ENCODE measurements around the gene EPS8L3.

The EPS8L3 gene

GRCh38 chr1:109793089-109793485, 29.4 kb upstream of the EPS8L3 start:
- no peak for DNase-seq

DNA sequence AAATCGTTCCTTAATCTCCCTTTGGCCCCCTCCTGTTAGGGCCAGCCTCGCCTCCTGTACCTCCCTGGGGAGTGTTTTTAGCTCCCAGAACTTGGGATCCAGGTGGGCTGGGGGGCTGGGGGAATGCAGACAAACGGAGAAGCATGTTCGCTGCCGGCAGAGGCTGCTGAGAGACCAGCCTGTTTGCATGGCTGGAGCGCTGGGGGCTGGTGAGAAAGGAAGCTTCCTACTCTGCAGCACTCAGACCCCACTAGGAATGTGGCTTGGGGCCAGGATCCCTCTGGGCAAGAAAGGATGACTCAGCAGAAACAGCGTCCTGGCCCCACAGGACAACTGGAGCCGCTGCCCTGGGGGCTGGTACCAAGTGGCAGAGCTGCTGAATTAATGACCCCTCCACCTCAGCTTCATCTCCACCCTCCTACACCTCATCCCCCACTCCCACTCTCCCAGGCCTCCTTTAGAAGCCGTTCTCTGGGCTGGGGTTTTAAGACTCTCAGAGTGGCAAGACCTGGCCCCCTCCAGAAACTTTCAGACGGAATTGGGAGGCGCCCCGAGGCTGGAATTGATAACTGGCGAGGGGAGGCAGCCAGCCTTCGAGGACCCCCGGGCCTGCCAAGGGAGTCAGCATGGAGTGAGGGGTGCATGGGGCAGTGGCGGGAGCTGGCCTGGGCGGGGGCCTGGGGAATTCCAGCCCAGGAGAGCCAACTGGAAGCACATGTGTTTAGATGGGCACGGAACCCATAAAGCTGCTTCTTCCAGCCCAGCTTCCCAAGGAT, 28.5 kb upstream of the EPS8L3 start:
- peak in 1 of 2 experiments; percentile 13 for DNase-seq

- no peak for DNase-seq
These were observed 27.8 kb upstream of the EPS8L3 start for GRCh38 chr1:109791495-109792043.

DNA sequence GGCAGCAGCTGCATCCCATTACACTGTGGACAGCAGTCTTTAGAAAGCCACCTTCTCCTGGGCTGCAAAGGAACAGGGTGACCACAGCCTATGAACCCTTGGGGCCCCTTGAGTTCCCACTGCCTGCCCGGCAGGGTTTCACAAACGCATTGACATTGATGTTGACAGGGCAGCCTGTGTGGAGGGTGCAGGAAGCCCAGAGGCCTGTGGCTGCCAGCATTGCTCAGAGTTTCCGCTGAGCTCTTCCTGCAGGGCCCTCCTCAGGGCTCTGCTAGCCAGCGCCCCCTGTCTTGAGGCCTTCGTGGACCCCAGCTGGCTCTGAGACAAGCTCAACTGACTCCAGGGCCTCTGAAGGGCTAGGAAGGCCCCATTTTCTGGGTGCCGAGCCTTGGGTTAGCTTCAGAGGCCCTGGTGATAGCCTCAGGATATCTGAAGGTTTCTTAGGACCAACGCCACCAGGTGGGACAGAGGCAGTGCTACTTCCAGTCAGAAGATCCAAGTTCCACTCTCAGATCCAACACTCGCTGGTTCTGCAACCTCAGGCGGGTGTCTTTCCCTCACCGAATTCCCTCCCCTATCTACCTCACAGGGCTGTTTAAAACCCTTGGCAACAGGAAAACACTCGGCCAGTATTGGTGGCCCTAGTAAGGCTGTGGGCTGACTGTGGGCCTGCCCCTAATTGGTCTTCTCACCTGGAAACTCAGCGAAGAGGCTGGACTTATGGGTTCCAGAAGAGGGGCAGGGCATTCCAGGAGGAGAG, 27.2 kb upstream of the EPS8L3 start:
- DNase-seq, result peak; percentile 95 to 98

DNA sequence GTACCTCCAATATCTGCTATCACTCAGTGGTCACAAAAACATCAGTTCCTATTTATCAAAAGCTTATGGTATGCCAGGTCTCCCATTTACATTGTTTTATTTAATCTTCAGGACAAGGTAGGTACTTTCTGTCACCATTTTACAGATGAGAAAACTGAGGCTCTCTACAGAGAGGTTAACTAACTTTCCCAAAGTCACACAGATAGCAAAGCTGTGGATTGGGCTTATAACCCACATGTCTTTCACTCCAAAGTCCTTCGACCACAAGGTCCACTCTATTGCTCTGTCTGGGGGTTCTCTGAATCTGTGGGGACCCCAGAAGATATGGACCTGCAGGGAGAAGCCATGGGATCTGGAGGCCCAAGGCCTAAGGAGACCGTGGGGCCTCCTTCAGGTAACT, 26.6 kb upstream of the EPS8L3 start:
- DNase-seq, result no peak

DNA sequence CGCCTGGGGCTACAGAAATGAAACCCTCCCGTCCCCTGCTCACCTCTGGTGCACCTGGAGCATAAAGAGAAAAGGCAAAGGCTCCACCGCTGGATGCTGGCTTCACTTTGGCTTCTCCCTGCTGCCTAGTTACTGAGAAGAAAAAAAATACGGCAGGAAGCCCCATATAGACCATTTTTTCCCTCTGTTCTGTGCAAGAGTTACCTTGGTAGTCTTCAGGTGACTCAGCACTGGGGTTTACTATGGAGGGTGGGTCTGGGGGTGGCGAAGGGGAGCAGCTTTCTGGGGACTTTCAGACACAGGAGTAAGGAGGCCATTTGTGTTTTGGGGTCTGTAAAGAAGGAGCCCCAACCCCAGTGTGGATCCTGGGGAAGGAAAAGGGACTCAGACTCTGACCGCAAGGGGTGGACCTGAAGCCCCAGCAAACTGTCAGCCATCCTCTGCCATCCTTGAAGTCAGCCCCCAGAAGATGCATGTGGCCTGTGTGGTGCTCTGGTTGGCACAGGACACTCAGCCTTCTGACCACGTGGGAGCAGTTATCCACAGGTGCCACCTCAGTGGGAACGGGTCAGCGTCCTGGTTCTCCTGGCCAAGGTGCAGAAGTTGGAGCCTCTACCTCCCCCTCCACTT, 25.9 kb upstream of the EPS8L3 start:
- DNase-seq, result no peak

DNA sequence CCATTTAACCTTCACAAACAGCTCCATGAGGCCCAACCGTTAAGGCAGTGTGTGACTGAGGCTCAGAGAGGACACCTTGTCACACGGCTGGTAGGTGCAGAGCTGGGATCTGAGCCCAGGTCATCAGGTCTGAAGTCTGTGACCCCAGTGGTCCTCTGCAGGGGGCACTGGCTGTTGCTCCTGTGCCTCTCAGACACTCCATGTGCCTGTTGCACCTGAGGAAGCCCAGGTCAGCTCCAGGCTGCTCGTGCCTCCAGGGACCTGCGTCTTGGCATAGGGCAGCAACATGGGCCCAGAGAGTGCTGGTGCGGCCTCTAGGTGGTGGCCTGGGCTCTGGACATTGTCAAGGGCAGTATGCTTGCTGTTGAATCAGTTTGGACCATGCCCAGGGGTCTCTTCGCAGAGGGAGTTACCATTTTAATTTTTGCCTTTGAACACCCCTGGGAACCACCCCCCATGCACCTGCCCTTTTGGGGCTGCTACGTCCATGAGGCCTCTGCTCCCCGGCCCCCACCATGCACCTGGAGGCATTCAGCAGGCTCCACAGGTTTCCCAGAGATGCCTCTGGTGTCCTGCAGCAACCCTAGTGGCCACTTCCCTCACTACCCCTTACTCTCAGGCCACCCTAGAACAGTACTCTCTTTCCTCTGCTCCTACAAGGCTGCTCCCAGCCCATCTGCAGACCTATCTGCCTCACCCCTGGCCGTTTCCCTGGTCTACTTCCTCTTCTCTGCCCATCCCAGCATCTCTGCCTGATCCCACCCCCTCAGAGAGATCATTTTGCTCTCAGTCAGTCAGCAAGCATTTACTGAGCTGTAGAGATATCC, 25.2 kb upstream of the EPS8L3 start:
- DNase-seq, result peak; percentile 54 to 61

DNA sequence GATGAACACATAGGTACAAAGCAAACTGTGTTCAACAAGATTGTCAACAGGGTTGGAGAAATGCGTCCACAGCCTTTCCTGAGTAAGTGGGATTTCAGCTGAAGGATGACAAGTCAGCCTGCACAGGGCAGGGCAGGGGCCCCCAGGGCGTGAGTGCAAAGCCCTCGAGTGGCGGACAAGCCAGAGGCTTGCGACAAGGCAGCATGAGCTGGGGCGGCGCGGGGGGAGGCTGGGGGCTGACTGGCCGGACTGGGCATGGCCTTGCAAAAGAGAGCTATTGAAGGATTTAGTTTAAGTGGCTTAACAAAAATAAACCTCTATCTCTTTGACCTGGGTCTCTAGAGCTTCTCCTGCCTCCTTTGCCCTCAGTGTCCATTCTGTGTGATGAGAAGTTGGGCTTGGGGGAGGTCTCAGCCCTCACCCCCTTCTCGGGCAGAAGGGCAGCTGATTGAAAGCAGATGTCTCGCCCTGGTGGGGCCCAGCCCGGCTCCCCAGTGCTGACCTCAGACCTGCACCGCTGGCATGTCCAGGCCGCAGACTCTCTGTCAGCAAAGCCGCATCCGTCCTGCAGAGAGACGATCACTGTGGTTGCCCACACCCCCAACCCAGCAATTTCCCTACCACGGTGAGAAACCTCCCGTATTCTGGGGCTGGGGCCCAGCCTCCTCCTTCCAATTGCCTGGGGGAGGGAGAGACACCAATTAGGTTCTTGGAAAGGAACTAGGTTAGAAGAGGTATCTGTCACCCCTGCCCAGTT, 24.3 kb upstream of the EPS8L3 start:
- DNase-seq, result no peak

DNA sequence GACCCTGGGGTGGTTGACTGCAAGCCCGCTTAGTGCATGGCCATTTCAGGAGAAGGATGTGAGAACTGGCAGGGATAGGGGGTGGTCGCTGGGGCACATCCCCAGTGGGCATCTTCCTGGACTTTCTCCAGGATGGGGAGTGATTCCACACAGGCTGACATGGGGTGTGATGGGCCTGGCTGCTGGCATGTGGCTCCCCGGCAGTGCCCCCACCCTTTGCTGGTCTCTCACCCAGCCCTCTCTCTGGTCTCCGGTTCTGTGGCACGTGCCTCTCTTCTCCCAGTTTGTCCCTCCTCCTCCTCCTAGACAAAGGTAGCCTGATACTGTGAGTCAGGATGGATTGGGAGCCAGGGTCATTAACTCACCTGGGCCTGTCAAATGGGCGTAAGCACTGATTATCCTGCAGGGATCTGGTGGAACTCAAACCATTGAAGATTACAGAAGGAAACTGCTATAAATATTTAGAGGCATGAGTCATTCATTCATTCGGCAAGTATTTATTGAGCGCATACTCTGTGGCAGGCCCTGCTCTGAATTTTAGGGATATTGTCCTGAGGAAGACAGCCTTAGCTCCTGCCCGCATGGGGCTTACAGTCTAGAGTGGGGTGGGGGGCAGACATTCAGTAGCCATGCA, 23.6 kb upstream of the EPS8L3 start:
- DNase-seq, result no peak

DNA sequence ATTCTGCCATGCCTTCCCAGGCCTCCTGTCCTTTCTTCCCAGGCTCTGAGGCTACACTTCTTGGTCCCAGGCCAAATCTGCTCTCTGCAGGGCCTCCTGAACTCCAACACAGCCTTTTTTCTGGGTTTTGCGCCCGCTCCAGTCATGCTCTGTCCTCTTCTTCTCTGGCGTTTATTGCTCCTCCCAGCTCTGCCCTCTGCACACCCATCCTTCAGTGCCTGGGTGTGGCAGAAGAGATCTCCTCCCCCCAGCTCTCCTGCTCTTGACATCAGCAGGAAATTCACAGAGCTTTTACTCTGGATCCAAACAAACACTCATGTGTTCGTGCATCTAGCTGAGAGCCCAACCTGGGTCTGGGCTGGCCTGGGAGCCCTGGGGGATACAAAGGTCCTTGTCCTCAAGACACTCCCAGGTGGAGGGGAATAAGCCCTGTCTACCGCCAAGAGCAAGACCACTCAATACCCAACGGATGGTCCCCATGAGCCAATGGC, 22.9 kb upstream of the EPS8L3 start:
- DNase-seq, result no peak

- no peak for DNase-seq
These were observed 22.4 kb upstream of the EPS8L3 start for GRCh38 chr1:109786112-109786480.

GRCh38 chr1:109785446-109786111, 21.9 kb upstream of the EPS8L3 start:
- DNase-seq, result no peak

- no peak for DNase-seq
These were observed 21.0 kb upstream of the EPS8L3 start for GRCh38 chr1:109784551-109785252.

- DNase-seq, result no peak
These were observed 19.7 kb upstream of the EPS8L3 start for GRCh38 chr1:109783436-109783835.

DNA sequence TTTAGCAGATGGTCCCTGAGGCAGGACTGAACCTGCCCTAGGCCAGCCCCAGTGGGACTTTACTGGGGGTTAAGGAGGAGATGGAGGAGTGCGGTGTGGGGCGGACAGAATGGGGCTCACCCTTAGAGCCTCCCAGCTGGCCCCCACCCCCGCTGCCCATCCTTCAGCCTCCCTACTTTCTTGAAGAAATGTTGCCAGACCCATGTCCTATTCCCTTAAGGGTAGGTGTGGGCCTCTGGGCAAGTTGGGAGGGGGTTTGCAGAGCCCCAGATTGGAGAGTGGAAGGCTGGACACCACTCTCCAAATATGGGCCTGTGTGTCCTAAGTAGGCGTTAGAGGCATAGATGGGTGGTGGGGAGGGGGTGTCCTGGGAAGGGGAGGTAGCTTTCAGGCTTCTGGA, 19.2 kb upstream of the EPS8L3 start:
- no peak for DNase-seq

DNA sequence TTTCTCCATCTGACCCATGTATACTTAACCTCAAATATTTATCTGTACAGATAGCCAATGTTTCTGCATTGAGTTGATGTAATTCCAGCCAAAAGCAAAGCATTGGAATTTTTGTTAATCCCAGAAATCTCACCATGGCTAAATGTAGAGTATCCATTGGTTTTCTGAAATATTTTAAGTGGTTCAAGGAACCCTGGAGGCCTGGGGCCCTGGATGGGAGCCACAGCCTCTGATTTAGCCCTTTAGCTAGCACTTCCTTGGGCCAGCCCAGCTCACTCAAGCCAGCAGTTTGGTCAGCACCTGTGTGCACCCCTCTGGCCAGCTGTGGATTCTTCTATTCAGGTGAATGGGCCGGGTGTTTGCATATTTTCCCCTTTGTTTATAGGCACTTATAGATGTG, 18.8 kb upstream of the EPS8L3 start:
- no peak for DNase-seq

- DNase-seq, result no peak
These were observed 18.1 kb upstream of the EPS8L3 start for GRCh38 chr1:109781806-109782205.

DNA sequence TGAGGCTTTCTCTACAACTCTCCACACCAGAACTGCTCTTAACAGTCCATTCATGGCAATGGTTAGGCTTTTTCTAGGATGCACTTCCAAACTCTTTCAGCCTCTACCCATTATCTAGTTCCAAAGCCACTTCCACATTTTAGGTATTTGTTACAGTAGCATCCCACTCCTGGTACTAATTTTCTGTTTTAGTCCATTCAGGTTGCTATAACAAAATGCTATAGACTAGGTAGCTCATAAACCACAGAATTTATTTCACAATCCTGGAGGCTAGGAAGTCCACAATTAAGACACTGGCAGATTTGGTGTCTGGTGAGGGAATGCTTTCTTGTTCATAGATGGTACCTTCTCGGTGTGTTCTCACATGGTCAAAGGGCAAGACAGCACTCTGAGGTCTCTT, 17.3 kb upstream of the EPS8L3 start:
- no peak for DNase-seq

GRCh38 chr1:109777980-109778625, 14.4 kb upstream of the EPS8L3 start:
- no peak for DNase-seq

DNA sequence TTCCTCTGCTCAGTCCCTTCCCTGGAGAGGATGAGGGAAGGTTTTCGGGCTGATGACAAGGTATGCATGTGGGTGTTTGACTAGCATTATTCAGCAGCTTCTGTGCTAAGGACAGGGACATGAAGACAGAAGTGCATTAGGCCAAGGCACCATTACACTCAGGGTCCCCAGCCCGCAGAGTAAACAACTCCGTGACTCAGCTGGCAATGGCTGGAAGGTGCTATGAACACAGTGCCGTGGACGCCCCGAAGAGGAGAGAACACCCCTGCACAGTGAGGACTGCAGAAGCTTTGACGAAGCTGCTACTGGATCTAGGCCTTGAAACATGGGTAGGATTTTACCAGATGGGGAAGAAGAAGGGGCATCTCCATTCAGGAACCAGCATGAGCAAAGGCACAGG, 13.7 kb upstream of the EPS8L3 start:
- DNase-seq, result no peak

All from AML-193 (cell line).